Psoas muscle (tissue), 8 donors: Measurements from ENCODE around the gene COL4A1. TPM values are rescaled to one million over a fixed set of nuclear protein-coding genes. Genes with fewer than 3 reads are reported as not detected.

Experiments
- ATAC-seq, 4 donors: fragments of 200-7000 bp; cut with Tn5 transposase; one replicate each; pipeline ENCODE4 v1.9.1; 2020; ENCODE audit warnings: moderate library complexity in 3 of 4, mild to moderate bottlenecking in 2 of 4
- DNase-seq, 2 donors: peaks; one replicate each; pipeline ENCODE4 v3.0.0-alpha.2; 2020
- H3K27ac ChIP-seq: fragments of 200-600 bp; one replicate; pipeline ENCODE4 v1.8.0; 2022
- H3K27me3 ChIP-seq, 3 donors: fragments of 200-600 bp in 1 of 3; one replicate each; pipeline versions ENCODE4 v1.6.1 to v1.8.0; 2013 to 2022; ENCODE audit warnings: low read length in 2 of 3, mild to moderate bottlenecking in 2 of 3, moderate library complexity in 1 of 3; ENCODE audit not compliant: insufficient read depth in 3 of 3
- H3K36me3 ChIP-seq, 2 donors: fragments of 200-600 bp in 1 of 2; one replicate each; pipeline versions ENCODE4 v1.6.1 to v1.8.0; 2013 to 2022; ENCODE audit warnings: low read depth in 1 of 2, mild to moderate bottlenecking in 1 of 2, moderate library complexity in 1 of 2; ENCODE audit not compliant: insufficient read depth in 1 of 2
- H3K4me1 ChIP-seq: fragments of 200-600 bp; one replicate; pipeline ENCODE4 v1.8.0; 2022
- H3K4me3 ChIP-seq: fragments of 200-600 bp; one replicate; pipeline ENCODE4 v1.8.0; 2022; ENCODE audit warnings: mild to moderate bottlenecking
- H3K9me3 ChIP-seq: fragments of 200-600 bp; one replicate; pipeline ENCODE4 v1.8.0; 2022
- WGBS, 3 donors: extraction: QIAGEN DNeasy Blood & Tissue Kit; methylation state at CpG; one replicate each; pipeline versions ENCODE4 v1.1.6 to v1.1.7; 2013; 5-methylcytosine and 5-hydroxymethylcytosine counted together
- intact Hi-C, 2 donors: fragments of 100-400 bp; cut with DNase I; formaldehyde crosslinking; loops; one replicate each; pipeline versions ENCODE4 v1.11.0 to v1.14.2; 2022
- polyA plus RNA-seq, 3 donors: library from polyadenylated mRNA; stranded (reverse); fragments of 200-250 nt; gene quantifications; one replicate each; pipeline ENCODE4 v1.2.3, GENCODE V29; 2013
- total RNA-seq, 4 donors: library from RNA; stranded (reverse); fragmentation: NEBNext Ultra II Directional in 2 of 4; extraction: Animal tissue kit (Norgen Biotek cat#: 25700) in 2 of 4; gene quantifications; one replicate each; pipeline versions ENCODE4 v1.2.1 to v1.2.4, GENCODE V29; 2021 to 2023
- TF ChIP-seq, protein P1 (sequence below): fragments of 200-600 bp; IDR thresholded peaks from one replicate; pipeline ENCODE4 v1.8.0; 2022; ENCODE audit warnings: antibody characterized with exemption
- donor health status: healthy with polysubstance abuse.
- donor health status: DM: no; HTN: no; CAD: no; lungs with moderate emphysema.
- donor health status: Bipolar disorder and iron deficiency.
- donor health status: healthy.
- donor health status: DM: yes; HTN: yes; CAD: no.
- donor health status: DM: no; HTN: no; CAD: no.
- donor health status: DM: no; HTN: no; CAD: no.
- donor health status: DM: yes; HTN: yes; CAD: no.

The COL4A1 gene
- total and polyA plus RNA-seq, 7 donors, result 39.0 to 127 (median 97.0) TPM

DNA sequence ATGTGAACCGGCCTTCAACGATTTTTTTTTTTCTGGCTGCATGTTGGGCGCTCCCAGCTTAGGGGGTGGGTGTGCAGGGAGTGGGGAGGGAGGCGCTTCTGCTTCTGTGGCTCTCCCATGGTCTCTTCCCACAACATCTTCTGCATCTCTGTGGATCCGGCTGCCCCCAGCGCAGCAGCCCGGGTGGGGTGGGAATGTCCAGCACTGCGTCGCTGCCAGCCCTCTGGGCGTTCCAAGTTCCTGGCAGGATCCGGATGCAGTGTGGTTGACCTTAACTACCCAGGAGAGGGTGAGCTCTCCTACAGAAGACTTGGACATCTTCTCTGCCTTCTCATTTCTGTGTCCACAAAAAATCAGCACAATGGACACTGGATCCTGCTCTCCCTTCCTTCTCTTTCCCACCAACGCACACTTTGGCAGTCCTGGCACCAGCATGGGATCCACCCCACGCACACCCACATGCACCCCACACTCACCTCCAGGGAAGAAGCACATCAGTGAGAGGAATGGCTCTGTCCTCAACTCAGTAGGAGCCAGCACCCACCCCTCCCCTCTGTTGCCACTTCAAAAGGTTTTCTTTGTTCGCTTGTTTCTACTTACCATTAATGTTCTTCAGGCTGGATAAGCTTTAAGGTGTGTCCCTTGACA lies 177.3 kb downstream of the COL4A1 start:
- intact Hi-C loops, result no loop called here
- H3K4me1 ChIP-seq, result peaks cover 18% of the 10 kb centered on the region
- no peak for DNase-seq
- 56 to 73% (median 65%) methylated on average over 14 of the region's 14 CpGs for WGBS, 3 donors
- no peaks in the 10 kb centered on the region for H3K9me3 ChIP-seq
- peak overlapping the region; percentile 69 for H3K27ac ChIP-seq
- peak in 3 of 4 donors; percentile 11 to 34 (median 24) for ATAC-seq
- no peaks in the 10 kb centered on the region for H3K36me3 ChIP-seq
- TF ChIP-seq, protein P1, sequence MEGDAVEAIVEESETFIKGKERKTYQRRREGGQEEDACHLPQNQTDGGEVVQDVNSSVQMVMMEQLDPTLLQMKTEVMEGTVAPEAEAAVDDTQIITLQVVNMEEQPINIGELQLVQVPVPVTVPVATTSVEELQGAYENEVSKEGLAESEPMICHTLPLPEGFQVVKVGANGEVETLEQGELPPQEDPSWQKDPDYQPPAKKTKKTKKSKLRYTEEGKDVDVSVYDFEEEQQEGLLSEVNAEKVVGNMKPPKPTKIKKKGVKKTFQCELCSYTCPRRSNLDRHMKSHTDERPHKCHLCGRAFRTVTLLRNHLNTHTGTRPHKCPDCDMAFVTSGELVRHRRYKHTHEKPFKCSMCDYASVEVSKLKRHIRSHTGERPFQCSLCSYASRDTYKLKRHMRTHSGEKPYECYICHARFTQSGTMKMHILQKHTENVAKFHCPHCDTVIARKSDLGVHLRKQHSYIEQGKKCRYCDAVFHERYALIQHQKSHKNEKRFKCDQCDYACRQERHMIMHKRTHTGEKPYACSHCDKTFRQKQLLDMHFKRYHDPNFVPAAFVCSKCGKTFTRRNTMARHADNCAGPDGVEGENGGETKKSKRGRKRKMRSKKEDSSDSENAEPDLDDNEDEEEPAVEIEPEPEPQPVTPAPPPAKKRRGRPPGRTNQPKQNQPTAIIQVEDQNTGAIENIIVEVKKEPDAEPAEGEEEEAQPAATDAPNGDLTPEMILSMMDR, result no peak
- H3K4me3 ChIP-seq, result peak overlapping the region; percentile 19
- peaks cover 0 to 1% (median 0%) of the 10 kb centered on the region in 3 donors for H3K27me3 ChIP-seq

DNA sequence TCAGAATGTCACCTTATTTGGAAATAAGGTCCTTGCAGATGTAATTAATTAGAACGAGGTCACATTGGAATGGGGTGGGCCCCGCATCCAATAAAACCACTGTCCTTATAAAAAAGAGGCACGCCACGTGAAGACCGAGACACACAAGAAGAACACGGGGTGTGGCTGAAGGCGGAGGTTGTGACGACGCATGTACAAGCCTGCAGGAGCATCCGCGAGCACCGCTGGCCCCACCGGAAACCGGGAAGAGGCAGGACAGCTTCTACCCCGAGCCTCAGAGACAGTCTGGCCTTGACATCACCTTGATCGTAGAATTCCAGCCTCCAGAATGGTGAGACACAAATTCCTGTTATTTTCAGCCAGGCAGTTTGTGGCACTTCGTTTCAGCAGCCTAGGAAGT lies 177.9 kb downstream of the COL4A1 start:
- H3K4me3 ChIP-seq, result peak overlapping the region; percentile 19
- no peaks in the 10 kb centered on the region for H3K9me3 ChIP-seq
- peaks cover 0 to 1% (median 0%) of the 10 kb centered on the region in 3 donors for H3K27me3 ChIP-seq
- peak in 3 of 4 donors; percentile 28 to 55 (median 34) for ATAC-seq
- peaks cover 18% of the 10 kb centered on the region for H3K4me1 ChIP-seq
- peak in 1 of 2 donors; percentile 66 for DNase-seq
- no peaks in the 10 kb centered on the region for H3K36me3 ChIP-seq
- intact Hi-C loops, result no loop called here
- TF ChIP-seq, protein P1, result no peak
- WGBS, 3 donors, result 77 to 81% (median 78%) methylated on average over 17 of the region's 17 CpGs
- H3K27ac ChIP-seq, result peak overlapping the region; percentile 69

DNA sequence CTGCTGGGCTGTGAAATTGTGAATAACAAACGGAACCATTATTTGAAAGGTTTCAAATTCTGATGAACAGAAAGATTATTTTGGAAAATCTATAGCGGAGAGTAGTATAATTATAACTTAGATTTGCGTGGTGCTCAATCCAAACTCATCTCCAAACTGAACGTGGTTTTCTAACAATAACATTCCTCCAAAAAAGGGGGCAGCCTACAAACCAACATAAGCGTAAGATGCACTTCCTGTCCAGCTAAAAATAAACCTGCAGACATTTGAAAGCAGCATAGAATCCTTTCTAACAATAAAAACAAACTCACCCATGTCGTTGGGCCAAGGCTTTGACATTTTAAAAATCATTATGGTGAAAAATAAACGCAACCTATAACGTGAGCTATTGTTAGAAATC lies 178.4 kb downstream of the COL4A1 start:
- peaks cover 18% of the 10 kb centered on the region for H3K4me1 ChIP-seq
- WGBS, 3 donors, result 61 to 70% (median 67%) methylated on average over 8 of the region's 8 CpGs
- intact Hi-C loops, result no loop called here

DNA sequence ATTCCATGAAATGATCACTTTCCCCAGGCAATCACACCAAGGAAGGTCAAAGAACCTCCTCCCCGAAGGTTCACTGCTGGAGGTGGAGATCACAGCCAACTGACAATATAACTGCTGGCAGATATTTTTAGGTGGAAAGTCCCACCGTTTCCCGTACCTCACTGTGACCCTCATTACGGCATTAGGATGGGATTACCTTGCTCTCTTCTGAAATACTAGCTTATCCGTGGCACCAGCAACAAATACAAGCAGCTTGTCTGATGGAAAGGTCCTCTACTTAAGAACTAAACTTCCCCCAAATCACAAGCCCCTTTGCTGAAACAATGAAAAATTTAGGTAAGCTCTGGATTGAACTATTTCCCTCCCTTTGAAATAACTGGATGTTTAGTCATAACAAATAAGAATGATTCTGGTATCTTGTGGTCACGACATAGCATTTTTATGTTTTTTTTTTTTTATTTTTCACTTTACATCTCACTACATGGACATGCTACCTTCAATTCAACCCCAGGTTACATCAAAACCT lies 178.9 kb downstream of the COL4A1 start:
- WGBS, 3 donors, result 37 to 40% (median 39%) methylated on average over 6 of the region's 6 CpGs
- ATAC-seq (no peak), DNase-seq (no peak)
- intact Hi-C loops, result no loop called here
- TF ChIP-seq, protein P1, result no peak
- Histone ChIP-seq H3K36me3 (no peaks in the 10 kb centered on the region), H3K4me1 (peaks cover 18% of the 10 kb centered on the region), H3K4me3 (peak overlapping the region; percentile 19), H3K9me3 (no peaks in the 10 kb centered on the region), H3K27me3 (peaks cover 0 to 1% (median 0%) of the 10 kb centered on the region in 3 donors), H3K27ac (peak overlapping the region; percentile 69)

More for the DNA sequence above, 178.4 kb downstream of the COL4A1 start:
- H3K9me3 ChIP-seq, result no peaks in the 10 kb centered on the region
- peak overlapping the region; percentile 69 for H3K27ac ChIP-seq
- H3K27me3 ChIP-seq, result peaks cover 0 to 1% (median 0%) of the 10 kb centered on the region in 3 donors
- H3K4me3 ChIP-seq, result peak overlapping the region; percentile 19
- DNase-seq (no peak), ATAC-seq (no peak)
- H3K36me3 ChIP-seq, result no peaks in the 10 kb centered on the region
- TF ChIP-seq, protein P1, result no peak
